ENCODE measurements around the gene SEL1L2. TPM values are rescaled to one million over a fixed set of nuclear protein-coding genes. Genes with fewer than 3 reads are reported as not detected.
"Not testable (repeated sequence)": the region's sequence is repeated elsewhere in the genome, so short reads cannot be mapped to it uniquely, and the experiment has no call there.

SEL1L2 gene, protein sequence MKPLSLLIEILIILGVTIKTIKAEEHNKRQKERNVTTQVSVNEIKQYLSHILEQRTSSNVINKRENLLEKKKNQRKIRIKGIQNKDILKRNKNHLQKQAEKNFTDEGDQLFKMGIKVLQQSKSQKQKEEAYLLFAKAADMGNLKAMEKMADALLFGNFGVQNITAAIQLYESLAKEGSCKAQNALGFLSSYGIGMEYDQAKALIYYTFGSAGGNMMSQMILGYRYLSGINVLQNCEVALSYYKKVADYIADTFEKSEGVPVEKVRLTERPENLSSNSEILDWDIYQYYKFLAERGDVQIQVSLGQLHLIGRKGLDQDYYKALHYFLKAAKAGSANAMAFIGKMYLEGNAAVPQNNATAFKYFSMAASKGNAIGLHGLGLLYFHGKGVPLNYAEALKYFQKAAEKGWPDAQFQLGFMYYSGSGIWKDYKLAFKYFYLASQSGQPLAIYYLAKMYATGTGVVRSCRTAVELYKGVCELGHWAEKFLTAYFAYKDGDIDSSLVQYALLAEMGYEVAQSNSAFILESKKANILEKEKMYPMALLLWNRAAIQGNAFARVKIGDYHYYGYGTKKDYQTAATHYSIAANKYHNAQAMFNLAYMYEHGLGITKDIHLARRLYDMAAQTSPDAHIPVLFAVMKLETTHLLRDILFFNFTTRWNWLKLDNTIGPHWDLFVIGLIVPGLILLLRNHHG
- not detected in 2 replicates for total RNA-seq (2014; rRNA removed; shearing (Covaris generic))
- polyA plus RNA-seq (2014; cell fraction: nucleus; rRNA removed): not detected in 2 replicates

DNA sequence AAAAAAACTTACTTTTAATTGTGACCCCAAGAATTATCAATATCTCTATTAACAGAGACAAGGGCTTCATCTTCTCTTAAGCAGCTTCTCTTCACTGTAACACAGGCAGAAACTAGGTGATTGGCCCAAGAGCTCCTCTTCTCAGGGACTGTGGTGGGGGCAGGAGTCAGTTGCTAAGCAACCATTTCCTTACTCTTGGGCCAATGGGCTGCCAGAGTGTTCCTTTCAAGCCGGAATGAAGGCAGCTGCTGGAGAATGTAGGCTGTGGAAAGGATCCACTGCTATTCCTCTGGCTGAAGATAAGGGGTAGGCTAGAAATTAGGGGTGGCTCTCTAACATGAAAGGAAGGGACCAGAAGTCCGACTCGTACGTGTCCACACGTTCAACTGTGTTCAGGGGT is at the start of gene SEL1L2:
Gene SEL1L2 (minus strand): TSS at position 150 of the 400 bp plus-strand sequence. CDS start 80 bp downstream, at position 70.
- no peak for DNase-seq (ENCODE audit: extremely low read depth, low read depth)

DNA sequence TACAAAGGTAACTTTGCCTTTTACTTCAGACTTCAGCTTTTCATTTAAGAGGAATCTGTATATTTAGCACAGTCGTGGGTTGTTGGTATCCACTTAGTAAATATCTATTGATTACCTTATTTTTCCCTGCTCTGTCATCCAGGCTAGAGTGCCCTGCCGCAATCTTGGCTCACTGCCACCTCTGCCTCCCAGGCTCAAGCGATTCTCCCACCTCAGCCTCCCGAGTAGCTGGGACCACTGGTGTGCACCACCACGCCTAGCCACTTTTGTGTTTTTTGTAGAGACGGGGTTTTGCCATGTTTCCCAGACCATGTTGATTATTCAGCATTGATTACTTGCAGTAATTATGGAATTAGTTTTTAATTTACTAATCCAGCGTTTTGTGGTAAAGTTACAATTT is 46.2 kb upstream of the SEL1L2 start:
- no peak for DNase-seq (ENCODE audit: extremely low read depth, low read depth)

DNA sequence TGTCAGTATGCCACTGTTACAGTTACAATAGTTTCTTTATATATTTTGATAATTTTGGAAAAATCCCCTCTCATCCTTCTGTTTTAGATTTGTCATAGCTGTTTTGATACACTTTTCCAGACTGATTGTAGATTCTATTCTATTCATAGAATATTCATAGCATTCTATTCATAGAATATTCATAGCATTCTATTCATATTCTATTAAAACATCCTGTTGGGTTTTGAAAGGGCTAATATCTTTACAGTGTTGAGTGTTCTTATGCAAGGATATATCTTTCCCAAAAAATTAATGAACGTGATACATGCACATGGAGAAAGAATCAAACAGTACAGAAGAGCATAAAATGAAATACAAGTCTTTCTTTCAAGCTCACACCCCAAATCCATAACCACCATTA is 42.9 kb upstream of the SEL1L2 start:
- DNase-seq (ENCODE audit: extremely low read depth, low read depth): no peak

DNA sequence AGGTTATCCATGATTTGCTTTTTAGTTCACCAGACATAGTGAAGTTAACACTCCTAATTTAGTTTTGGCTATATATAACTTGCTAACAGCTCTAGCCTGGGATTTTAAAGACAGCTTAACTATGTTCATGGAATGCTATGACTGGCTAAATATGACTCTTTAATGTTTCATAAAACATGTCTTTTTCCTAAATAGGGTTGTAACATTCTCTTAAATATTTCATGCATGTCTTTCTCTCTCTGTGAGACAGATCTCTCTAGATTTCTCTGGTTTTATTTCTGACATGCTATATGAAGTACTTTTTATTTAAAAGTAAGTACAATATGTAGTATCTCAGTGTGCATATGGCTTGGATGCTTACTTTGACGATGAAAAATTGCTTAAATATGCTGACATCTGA is 40.6 kb upstream of the SEL1L2 start:
- DNase-seq (ENCODE audit: extremely low read depth, low read depth): no peak

DNA sequence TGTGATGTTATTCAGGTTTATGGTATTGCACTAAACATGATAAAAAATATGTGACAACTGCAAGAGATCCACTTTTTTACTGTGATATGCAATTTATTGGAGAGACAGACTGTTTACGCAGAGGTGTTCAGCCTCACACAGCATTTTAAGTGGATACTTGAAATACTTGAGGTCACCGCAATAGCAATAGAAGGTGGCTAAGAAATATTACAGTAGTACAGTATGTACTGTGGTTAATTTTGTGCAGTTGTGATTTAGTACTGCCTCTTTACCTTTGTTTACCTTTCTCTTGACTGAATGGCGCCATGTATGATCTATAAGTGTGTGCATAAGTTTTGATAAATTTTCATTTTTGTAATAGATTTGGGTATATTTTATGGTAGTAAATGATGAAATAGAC is 22.3 kb upstream of the SEL1L2 start:
- DNase-seq (ENCODE audit: extremely low read depth, low read depth): no peak

DNA sequence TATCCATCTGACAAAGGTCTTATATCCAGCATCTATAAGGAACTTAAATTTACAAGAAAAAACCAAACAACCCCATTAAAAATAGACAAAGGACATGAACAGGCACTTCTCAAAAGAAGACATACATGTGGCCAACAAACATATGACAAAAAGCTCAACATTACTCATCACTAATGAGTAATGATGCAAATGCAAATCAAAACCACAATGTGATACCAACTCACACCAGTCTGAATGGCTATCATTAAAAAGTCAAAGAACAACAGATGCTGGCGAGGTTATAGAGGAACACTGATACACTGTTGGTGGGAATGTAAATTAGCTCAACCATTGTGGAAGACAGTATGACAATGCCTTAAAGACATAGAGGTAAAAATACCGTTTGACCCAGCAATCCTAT is 18.8 kb upstream of the SEL1L2 start:
- DNase-seq (ENCODE audit: extremely low read depth, low read depth): no peak

DNA sequence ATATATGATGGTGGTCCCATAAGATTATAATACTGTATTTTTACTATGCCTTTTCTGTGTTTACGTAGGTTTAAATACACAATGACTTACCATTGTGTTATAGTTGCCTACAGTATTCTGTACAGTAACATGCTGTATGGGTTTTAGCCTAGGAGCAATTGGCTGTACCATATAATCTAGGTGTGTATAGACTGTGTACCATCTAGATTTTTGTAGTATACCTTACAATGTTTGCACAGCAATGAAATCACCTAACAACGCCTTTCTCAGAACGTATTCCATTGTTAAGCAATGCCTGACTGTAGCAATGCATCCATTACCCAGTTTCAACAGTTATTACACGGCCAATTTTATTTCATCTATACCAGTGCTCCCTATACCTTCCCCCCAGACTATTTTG is 15.6 kb upstream of the SEL1L2 start:
- DNase-seq (ENCODE audit: extremely low read depth, low read depth): no peak

DNA sequence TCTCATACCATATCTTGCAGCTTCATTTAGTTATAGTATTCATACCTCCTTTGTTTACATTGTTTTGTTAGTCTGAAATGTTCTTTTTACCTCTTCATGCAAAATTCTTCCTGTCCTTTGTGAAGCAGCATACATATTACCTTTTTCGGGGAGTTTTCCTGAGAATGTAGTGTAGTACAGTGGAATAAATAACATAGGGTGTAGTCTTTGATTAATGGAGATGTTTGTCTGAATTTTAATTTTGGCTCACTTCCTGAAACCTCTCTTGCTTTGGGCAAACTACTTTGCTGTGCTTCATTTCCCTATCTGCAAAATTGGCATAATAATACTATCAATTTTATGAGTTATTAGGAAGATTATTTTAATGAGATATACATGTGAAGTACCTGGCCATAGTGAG is 10.5 kb upstream of the SEL1L2 start:
- DNase-seq (ENCODE audit: extremely low read depth, low read depth): no peak

DNA sequence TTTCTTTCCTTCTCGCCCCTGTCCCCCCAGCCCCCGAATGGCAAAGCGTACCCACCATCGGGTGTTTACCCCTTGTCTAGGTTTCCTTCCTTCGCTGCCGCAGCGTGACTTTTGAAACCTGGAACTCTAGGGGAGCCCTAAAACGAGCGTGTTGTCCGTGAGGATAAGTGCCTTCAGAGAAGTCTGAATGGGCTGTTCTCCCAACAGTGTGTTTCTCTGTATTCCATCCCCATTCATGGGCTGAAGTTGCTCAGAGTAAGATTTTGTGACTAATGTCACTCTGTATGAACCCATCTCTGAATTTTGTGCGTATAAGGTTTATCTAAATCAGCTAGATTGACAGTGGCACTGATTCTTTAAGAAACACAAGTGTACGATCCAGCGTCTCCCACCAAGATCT is 5.9 kb upstream of the SEL1L2 start:
- no peak for DNase-seq (ENCODE audit: extremely low read depth, low read depth)

DNA sequence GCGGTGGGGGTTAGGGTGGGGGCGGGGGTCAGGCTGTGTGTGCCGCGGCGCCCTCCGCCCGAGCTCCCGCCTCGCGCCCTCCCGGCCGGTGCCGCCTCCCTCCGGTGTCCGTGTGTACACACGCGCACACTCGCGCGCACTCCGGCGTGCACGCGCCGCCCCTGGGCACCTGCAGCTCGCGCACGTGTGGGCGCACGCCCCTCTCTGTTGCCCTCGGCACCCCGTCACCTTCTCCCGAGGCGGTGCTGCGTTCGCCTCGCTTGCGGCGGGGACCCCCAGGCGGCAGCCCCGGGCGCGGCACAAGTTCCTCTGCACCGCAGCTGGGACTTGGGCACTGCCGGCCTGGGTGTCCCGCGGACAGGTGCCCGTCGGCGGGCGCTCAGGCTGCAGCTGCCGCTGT is 5.4 kb upstream of the SEL1L2 start:
- DNase-seq (ENCODE audit: extremely low read depth, low read depth): no peak

DNA sequence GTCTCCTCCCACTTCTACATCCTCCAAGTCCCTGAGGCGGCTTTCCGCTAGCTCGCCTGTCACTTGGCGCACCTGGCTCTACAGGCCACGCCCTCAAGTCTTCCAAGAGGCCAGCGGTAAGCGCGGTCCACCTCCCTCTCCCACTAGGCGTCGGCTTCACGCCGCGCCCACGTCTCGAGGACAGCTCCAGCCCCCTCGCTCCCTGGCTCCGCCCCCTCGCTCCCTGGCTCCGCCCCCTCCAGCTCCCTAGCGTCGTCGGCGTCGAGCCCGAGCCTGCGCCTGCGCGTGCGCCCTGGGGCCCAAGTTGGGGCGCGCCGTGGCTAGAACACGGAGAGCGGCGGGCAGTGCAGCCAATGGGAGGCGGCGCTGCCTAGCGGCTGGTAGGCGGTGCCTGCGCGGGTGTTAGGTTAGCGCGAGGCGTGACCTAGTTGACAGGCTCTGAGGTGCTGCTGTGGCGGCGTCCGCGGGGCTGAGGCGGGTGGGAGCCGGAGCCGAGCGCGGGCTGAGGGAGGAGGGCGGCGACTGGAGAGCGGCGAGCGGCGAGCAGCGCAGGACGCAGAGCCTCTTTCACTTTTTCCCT is 4.8 kb upstream of the SEL1L2 start, which contains the start of gene MACROD2:
Gene MACROD2 (plus strand): TSS at position 431 of the 580 bp plus-strand sequence.
- peak; percentile 95 for DNase-seq (ENCODE audit: extremely low read depth, low read depth)

DNA sequence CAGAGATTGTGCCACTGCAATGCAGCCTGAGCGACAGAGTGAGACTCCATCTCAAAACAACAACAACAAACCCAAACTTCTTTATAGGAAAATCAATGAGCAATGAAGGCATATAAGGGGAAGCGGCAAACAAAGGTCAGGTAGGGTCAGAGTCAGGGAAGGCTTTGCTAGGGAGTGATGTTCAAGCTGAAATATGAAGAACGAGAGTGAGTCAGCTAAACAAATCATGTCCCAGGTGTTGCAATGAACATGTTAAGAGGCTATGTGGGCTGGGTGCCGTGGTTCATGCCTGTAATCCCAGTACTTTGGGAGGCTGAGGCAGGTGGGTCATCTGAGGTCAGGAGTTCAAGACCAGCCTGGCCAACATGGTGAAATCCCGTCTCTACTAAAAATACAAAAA is 1.5 kb upstream of the SEL1L2 start:
- DNase-seq (ENCODE audit: extremely low read depth, low read depth): not testable (repeated sequence)

DNA sequence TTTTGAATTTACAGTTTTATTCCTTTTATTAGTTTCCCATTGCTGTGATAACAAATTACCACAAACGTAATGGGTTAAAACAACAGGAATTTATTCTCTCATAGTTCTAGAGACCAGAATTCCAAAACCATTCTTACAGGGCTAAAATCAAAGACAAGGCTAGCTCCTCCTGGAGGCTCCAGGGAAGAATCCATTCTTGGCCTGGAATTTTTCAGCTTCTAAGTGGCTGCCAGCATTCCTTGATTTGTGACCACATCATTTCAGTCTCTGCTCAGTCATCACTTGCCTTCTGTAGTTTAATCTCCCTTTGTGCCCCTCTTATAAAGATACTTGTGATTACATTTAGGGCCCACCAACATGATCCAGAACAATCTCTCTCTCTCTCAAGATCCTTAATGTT is 897 bp upstream of the SEL1L2 start:
- DNase-seq (ENCODE audit: extremely low read depth, low read depth): no peak

DNA sequence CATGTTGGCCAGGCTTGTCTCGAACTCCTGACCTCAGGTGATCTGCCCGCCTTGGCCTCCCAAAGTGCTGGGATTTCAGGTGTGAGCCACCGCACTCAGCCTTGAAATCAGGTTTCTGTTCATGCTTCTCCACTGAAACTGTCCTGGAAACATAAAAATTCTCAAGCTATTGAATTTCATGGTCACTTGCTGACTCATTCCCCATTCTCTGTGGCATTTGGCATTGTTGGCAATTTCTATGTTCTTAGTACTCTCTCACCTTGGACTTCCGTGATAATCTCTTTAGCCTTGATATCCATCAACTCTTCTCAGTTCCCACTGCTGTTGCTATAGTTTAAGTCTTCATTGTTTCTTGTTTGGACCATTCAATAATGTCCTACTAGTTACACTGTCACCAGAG is 6.2 kb downstream of the SEL1L2 start:
- DNase-seq (ENCODE audit: extremely low read depth, low read depth): no peak

DNA sequence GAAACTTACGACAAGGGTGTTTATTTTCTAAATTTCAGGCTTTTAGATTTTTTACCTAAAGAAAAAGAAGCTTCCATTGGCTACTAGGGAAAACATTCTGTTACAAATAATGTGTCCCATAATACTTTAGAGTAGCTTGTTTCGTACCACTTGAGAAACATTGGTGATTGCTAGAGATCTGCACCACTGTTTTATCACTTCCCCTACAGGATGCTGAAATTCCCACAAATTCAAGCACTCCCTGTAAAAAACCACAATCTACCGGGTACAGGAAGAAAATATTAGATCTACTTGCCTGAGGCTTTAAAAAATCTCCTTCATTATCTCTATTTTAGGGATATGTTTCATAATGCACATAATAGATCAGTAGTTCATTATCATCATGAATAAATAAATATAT is 29.9 kb downstream of the SEL1L2 start:
- DNase-seq (ENCODE audit: extremely low read depth, low read depth): no peak

DNA sequence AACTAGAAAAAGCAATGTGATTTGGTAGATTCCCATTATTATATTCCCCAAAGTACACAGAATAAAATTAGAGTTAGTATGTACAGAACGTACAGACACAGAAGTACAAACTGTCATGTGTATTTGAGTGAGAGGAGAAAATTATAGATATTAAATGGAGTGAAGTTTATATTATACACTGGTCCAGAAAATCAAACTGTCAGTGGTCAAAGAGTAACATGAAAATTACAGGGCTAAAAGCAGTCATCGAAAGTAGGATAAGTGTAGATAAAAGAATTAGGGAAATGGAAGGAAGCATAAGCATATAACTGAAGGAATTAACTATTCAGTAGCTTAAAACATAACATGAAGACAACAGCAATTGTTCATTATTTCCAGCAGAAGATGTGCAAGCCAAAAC is 30.3 kb downstream of the SEL1L2 start:
- no peak for DNase-seq (ENCODE audit: extremely low read depth, low read depth)

DNA sequence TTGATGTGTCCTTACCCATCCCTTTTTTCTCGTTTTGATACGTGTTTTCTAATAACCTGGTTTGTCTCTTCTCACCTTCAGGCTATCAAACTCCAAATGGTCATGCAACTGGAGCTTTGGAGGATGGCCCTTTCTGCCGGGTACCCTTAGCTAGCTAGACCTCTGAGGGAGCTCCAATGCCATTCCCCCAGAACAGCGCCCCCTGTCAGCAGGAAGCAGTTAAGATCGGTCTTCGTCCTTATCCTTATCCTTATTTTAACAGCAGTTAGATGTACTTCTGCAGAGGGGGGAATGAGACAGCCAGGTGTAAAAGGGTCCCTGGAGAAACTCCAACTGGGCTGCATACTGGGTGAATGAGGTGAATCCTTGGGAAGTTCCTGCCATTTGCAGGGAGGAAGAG is 37.2 kb downstream of the SEL1L2 start:
- DNase-seq (ENCODE audit: extremely low read depth, low read depth): no peak

DNA sequence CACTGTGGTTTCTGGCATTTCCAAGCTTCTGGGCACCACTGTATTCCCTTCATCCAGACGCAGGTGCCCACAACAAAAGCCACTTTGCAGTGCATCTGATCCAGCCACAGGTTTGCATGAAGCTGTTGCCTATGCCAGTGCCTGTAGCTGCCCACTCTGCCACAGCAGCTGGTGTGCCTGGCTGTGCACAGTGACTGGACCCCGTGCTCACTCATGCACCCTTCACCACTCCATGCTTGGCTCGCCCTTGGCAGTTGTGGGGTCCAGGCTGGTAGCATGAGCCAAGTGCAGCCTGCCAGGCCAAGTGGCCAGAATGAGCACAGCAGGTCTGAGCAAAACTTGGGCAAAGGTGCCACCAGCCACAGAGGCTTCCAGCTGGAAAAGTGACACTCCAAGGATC is 42.7 kb downstream of the SEL1L2 start:
- no peak for DNase-seq (ENCODE audit: extremely low read depth, low read depth)

DNA sequence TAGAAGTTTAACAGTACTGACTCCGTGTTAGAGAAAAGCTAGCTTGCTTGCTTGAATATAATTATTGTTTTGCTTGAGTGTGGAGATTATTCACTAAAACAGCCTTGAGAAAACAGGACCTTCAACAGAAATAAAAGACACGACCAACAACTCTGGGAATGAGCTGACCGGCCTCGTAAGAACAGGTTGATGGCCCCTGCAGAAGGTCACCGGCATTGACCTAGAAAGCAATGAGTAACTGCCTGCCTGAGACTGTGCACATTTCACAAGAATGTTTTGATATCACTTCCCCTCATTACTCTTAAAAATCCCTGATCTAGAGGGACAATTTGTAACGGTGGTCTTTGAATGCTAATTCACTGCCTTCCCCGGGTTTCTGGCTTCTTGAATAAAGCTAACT is 49.4 kb downstream of the SEL1L2 start:
- DNase-seq (ENCODE audit: extremely low read depth, low read depth): no peak

DNA sequence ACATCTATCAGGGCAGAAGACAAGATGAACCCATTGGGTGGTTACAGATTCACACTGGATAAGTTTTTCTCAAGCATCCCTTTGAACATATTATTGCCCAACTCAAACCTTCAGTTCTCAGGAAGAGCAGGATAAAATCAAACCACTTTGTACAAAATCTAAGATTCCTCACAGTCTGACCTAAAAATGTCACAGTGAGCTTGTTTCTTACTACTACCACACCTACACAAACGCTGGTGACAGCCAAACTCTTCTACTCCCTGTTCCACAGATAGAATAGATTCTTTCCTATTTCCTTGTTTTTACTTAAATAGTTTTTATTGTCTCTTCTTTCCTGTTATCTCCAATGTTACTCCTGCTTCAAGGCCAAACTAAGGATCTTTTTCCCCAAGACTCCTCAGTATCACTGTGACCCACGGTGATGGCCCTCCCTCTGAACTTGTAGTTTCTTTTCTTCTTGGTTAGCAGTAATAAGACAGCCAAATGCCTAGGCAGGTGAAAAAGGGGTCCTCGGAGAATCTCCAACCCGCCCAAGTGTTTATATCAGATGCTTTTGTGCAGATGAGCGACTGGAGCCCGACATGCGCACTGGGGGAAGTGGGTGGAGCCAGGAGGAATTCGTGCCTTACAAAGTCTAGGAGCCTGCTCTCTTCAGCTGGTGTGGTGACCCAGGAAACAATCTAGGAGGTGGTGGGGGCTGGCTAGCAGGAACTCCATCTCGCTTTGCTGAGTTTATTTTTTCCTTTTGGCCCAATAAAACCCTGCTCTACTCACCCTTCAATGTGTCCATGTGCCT is 53.4 kb downstream of the SEL1L2 start:
- DNase-seq (ENCODE audit: extremely low read depth, low read depth): no peak

Measured in NCI-H460 (cell line).